ENCODE measurements around the gene STIM2. TPM values are rescaled to one million over a fixed set of nuclear protein-coding genes. Genes with fewer than 3 reads are reported as not detected.

Gene STIM2
- total RNA-seq, 1 donor from 2014 or later, result 51.0 TPM

- peaks cover 33% of the 10 kb centered on the region for H3K9me3 Mint-ChIP-seq
- DNase-seq (ENCODE audit: low spot score in 2 of 2, unreplicated experiment in 2 of 2), result no peak
- no peak overlapping the region for H3K27ac Mint-ChIP-seq
- H3K36me3 Mint-ChIP-seq, result peaks cover 2% of the 10 kb centered on the region
- peaks cover 13% of the 10 kb centered on the region for H3K27me3 Mint-ChIP-seq (ENCODE audit: low read depth)
- no peak overlapping the region for H3K4me3 Mint-ChIP-seq
- no peak for TF ChIP-seq CTCF (IDR thresholded peaks at IDR 0.05; ENCODE audit: unreplicated experiment)
- no peaks in the 10 kb centered on the region for H3K4me1 Mint-ChIP-seq
These were observed 179.7 kb downstream of the STIM2 start for GRCh38 chr4:27040356-27040755.

- H3K27ac Mint-ChIP-seq, result no peak overlapping the region
- H3K27me3 Mint-ChIP-seq (ENCODE audit: low read depth), result peaks cover 29% of the 10 kb centered on the region
- no peak overlapping the region for H3K4me3 Mint-ChIP-seq
- no peaks in the 10 kb centered on the region for H3K4me1 Mint-ChIP-seq
- peaks cover 18% of the 10 kb centered on the region for H3K9me3 Mint-ChIP-seq
- H3K36me3 Mint-ChIP-seq, result no peaks in the 10 kb centered on the region
- no peak for TF ChIP-seq CTCF (IDR thresholded peaks at IDR 0.05; ENCODE audit: unreplicated experiment)
- DNase-seq (ENCODE audit: low spot score in 2 of 2, unreplicated experiment in 2 of 2), result no peak
These were observed 181.8 kb downstream of the STIM2 start for GRCh38 chr4:27042411-27042810.

- H3K27ac Mint-ChIP-seq, result no peak overlapping the region
- no peak overlapping the region for H3K4me3 Mint-ChIP-seq
- no peak for DNase-seq (ENCODE audit: low spot score in 2 of 2, unreplicated experiment in 2 of 2)
- no peaks in the 10 kb centered on the region for H3K4me1 Mint-ChIP-seq
- H3K9me3 Mint-ChIP-seq, result peaks cover 15% of the 10 kb centered on the region
- TF ChIP-seq CTCF (IDR thresholded peaks at IDR 0.05; ENCODE audit: unreplicated experiment), result no peak
- peaks cover 32% of the 10 kb centered on the region for H3K27me3 Mint-ChIP-seq (ENCODE audit: low read depth)
- H3K36me3 Mint-ChIP-seq, result no peaks in the 10 kb centered on the region
These were observed 182.6 kb downstream of the STIM2 start for GRCh38 chr4:27043200-27043599.

GRCh38 chr4:27046851-27047250 is 186.2 kb downstream of the STIM2 start:
- Mint-ChIP-seq H3K27me3 (ENCODE audit: low read depth) (peaks cover 42% of the 10 kb centered on the region), H3K4me1 (peaks cover 8% of the 10 kb centered on the region), H3K4me3 (no peak overlapping the region), H3K27ac (no peak overlapping the region), H3K36me3 (no peaks in the 10 kb centered on the region), H3K9me3 (peaks cover 12% of the 10 kb centered on the region)
- no peak for TF ChIP-seq CTCF (IDR thresholded peaks at IDR 0.05; ENCODE audit: unreplicated experiment)
- no peak for DNase-seq (ENCODE audit: low spot score in 2 of 2, unreplicated experiment in 2 of 2)

GRCh38 chr4:27048429-27049238 is 188.0 kb downstream of the STIM2 start:
- no peaks in the 10 kb centered on the region for H3K36me3 Mint-ChIP-seq
- peaks cover 12% of the 10 kb centered on the region for H3K9me3 Mint-ChIP-seq
- peak; percentile 87 for TF ChIP-seq CTCF (IDR thresholded peaks at IDR 0.05; ENCODE audit: unreplicated experiment)
- H3K27me3 Mint-ChIP-seq (ENCODE audit: low read depth), result peaks cover 44% of the 10 kb centered on the region
- DNase-seq (ENCODE audit: low spot score in 2 of 2, unreplicated experiment in 2 of 2), result no peak
- H3K4me3 Mint-ChIP-seq, result peak overlapping the region; percentile 50
- peaks cover 8% of the 10 kb centered on the region for H3K4me1 Mint-ChIP-seq
- no peak overlapping the region for H3K27ac Mint-ChIP-seq
